ENCODE data around the gene HEPN1.

HEPN1 gene

GRCh38 chr11:124884869-124885479, 34.1 kb upstream of the HEPN1 start:
- DNase-seq (ENCODE audit: low spot score), result no peak

- DNase-seq (ENCODE audit: low spot score), result no peak
These were observed 32.6 kb upstream of the HEPN1 start for GRCh38 chr11:124886476-124886875.

- DNase-seq (ENCODE audit: low spot score), result no peak
These were observed 31.9 kb upstream of the HEPN1 start for GRCh38 chr11:124886978-124887666.

GRCh38 chr11:124887667-124888013, 31.4 kb upstream of the HEPN1 start:
- DNase-seq (ENCODE audit: low spot score), result no peak

GRCh38 chr11:124889191-124890091, 29.6 kb upstream of the HEPN1 start:
- DNase-seq (ENCODE audit: low spot score), result no peak

- DNase-seq (ENCODE audit: low spot score), result no peak
These were observed 28.9 kb upstream of the HEPN1 start for GRCh38 chr11:124890151-124890550.

- DNase-seq (ENCODE audit: low spot score), result no peak
These were observed 28.2 kb upstream of the HEPN1 start for GRCh38 chr11:124890683-124891372.

- no peak for DNase-seq (ENCODE audit: low spot score)
These were observed 27.6 kb upstream of the HEPN1 start for GRCh38 chr11:124891373-124891861.

- no peak for DNase-seq (ENCODE audit: low spot score)
These were observed 26.9 kb upstream of the HEPN1 start for GRCh38 chr11:124892146-124892545.

GRCh38 chr11:124892750-124893454, 26.1 kb upstream of the HEPN1 start:
- DNase-seq (ENCODE audit: low spot score), result no peak

- DNase-seq (ENCODE audit: low spot score), result no peak
These were observed 25.2 kb upstream of the HEPN1 start for GRCh38 chr11:124893781-124894401.

- no peak for DNase-seq (ENCODE audit: low spot score)
These were observed 24.2 kb upstream of the HEPN1 start for GRCh38 chr11:124894606-124895430.

- DNase-seq (ENCODE audit: low spot score), result no peak
These were observed 23.5 kb upstream of the HEPN1 start for GRCh38 chr11:124895471-124895971.

GRCh38 chr11:124896071-124896750, 22.8 kb upstream of the HEPN1 start:
- no peak for DNase-seq (ENCODE audit: low spot score)

GRCh38 chr11:124896821-124897391, 22.1 kb upstream of the HEPN1 start:
- DNase-seq (ENCODE audit: low spot score), result no peak

- DNase-seq (ENCODE audit: low spot score), result no peak
These were observed 21.3 kb upstream of the HEPN1 start, which contains the start of gene ROBO4 for GRCh38 chr11:124897674-124898262. ROBO4 (minus strand) TSS chr11:124897865; CDS start chr11:124897795, 70 bp downstream.

GRCh38 chr11:124898263-124898680, 20.8 kb upstream of the HEPN1 start:
- DNase-seq (ENCODE audit: low spot score), result peak; percentile 71

- DNase-seq (ENCODE audit: low spot score), result peak; percentile 67
These were observed 20.3 kb upstream of the HEPN1 start for GRCh38 chr11:124898711-124899110.
